Fibroblast of the aortic adventitia (primary cell): ENCODE data around the gene TRIM14. TPM values are rescaled to one million over a fixed set of nuclear protein-coding genes. Genes with fewer than 3 reads are reported as not detected.
"Not testable (repeated sequence)": the region's sequence is repeated elsewhere in the genome, so short reads cannot be mapped to it uniquely, and the experiment has no call there.

Experiments used
- DNase-seq: peaks from one replicate; pipeline ENCODE4 v3.0.0-alpha.2; 2010; ENCODE audit warnings: low read depth
- H3K4me3 ChIP-seq: 2 replicates; pipeline ENCODE4 v1.5.1; 2011; ENCODE audit warnings: low read depth, mild to moderate bottlenecking, control low read depth, low read length, moderate library complexity
- total RNA-seq: library from RNA; depleted of rRNA; stranded (reverse); fragments of >200 nt; gene quantifications from 2 replicates; pipeline ENCODE4 v1.2.3, GENCODE V29; 2012; ENCODE audit warnings: low replicate concordance
- TF ChIP-seq, protein P1 (sequence below): IDR thresholded peaks from 2 replicates; pipeline ENCODE4 v1.5.1; 2011; ENCODE audit warnings: mild to moderate bottlenecking, low read length, control low read depth, inconsistent platforms; ENCODE audit not compliant: insufficient read depth

The TRIM14 gene
- total RNA-seq, 1 donor, result 0.81 TPM

- no peak overlapping the region for H3K4me3 ChIP-seq
- TF ChIP-seq, protein P1, sequence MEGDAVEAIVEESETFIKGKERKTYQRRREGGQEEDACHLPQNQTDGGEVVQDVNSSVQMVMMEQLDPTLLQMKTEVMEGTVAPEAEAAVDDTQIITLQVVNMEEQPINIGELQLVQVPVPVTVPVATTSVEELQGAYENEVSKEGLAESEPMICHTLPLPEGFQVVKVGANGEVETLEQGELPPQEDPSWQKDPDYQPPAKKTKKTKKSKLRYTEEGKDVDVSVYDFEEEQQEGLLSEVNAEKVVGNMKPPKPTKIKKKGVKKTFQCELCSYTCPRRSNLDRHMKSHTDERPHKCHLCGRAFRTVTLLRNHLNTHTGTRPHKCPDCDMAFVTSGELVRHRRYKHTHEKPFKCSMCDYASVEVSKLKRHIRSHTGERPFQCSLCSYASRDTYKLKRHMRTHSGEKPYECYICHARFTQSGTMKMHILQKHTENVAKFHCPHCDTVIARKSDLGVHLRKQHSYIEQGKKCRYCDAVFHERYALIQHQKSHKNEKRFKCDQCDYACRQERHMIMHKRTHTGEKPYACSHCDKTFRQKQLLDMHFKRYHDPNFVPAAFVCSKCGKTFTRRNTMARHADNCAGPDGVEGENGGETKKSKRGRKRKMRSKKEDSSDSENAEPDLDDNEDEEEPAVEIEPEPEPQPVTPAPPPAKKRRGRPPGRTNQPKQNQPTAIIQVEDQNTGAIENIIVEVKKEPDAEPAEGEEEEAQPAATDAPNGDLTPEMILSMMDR, result no peak
- peak; percentile 24 for DNase-seq
These were observed 87.1 kb downstream of the TRIM14 start for GRCh38 chr9:98031935-98032334.

- no peak for DNase-seq
- TF ChIP-seq, protein P1, result no peak
- no peak overlapping the region for H3K4me3 ChIP-seq
These were observed 87.9 kb downstream of the TRIM14 start for GRCh38 chr9:98031169-98031568.

GRCh38 chr9:98024702-98025101 is 94.3 kb downstream of the TRIM14 start:
- H3K4me3 ChIP-seq, result no peak overlapping the region
- no peak for DNase-seq
- TF ChIP-seq, protein P1, result no peak

DNA sequence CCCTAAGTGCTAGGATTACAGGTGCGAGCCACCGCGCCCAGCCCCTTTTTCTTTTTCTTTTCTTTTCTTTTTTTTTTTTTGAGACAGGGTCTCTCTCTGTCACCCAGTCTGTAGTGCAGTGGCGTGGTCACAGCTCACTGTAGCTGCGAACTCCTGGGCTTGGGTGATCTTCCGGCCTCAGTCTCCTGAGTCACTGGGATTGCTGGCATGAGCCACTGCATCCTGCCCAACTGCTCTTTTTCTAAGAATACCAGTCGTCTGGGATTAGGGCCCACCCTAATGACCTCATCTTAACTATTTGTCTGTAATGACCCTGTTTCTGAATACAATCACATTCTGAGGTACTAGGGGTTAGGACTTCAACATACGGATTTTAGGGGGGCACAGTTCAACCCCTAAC is 96.6 kb downstream of the TRIM14 start:
- TF ChIP-seq, protein P1, result no peak
- peak; percentile 66 for DNase-seq
- no peak overlapping the region for H3K4me3 ChIP-seq

DNA sequence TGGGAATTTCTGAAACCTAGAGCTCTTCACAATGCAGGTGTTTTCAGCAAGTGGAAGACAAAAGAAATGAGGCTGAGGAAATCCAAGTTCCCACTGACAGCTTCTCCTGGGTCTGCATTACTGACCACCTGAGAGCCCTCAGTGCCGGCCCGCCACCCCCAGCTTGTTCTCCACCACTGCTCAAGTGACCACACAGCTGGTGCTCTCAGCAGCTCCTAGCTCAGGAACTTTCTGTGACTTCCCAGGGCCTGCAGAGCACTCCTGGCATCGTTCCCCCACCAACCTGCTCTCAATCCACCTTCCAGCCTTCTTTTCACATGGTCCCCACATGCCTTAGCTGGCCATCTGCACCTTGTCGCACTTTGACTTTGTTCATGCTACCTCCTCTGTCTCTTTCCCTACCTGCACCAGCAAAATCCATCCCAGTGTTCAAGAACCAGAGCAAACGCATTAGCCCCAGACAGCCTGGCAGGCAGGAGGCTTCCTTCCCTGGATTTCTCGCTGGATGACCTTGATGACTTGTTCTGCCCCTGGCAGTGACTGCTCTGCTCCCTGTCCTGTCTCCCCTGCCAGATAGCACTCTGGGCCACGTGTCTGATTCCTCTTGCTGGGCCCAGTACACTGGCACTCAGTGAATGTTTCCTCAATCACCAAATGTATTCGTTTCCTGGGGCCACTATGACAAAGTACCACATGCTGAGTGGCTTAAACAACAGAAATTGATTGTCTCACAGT is 97.5 kb downstream of the TRIM14 start:
- TF ChIP-seq, protein P1, result no peak
- DNase-seq, result no peak

DNA sequence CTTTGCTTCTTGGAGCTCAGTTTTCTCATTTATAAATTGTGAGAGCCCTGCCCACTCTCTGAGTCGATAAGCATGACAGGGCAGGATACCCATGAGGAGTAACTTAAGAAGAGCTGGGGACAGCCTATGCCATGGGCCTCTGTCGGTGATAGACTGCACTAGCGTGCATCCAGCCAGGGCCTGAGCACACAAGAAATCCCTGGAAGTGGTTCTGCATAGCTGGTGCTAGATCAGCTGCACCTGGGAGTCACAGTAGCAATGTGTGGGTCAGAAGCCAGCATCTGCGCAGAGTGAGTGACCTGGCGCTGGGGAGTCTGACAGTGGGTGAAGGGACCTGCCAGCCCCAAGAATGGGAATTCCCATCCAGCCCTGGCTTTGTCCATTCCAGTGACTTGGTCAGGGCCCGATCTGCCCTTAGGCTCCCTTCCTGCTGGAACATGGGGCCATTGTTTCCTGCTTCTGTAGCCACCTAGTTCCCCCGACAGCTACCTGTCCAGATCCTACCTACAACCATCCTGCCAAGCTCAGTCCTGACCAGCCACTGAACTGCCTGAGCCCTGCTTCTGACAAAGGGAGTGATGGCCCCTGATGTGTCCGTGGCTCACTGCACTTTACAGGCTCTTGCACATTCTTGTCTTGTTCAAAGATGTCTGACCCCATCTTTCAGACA is 98.4 kb downstream of the TRIM14 start:
- no peak for DNase-seq
- no peak overlapping the region for H3K4me3 ChIP-seq
- TF ChIP-seq, protein P1, result no peak

More for the DNA sequence above, 97.5 kb downstream of the TRIM14 start:
- no peak overlapping the region for H3K4me3 ChIP-seq

DNA sequence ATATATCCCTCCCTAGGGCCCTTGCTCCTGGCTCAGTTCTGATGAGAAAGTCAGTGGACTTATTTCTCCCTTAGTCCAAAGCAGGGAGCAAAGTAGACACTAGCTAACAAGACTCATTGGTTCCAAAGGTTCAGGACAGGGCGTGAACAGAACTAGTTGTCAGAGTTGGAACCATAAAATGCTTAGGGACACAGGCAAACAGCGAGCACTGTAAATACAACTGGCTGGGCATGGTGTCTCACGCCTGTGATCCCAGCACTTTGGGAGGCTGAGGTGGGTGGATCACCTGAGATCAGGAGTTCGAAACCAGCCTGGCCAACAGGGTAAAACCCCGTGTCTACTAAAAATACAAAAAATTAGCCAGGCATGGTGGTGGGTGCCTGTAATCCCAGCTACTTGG is 99.2 kb downstream of the TRIM14 start:
- DNase-seq, H3K4me3 ChIP-seq: not testable (repeated sequence)
